ENCODE results near the gene HOXB8.

DNA sequence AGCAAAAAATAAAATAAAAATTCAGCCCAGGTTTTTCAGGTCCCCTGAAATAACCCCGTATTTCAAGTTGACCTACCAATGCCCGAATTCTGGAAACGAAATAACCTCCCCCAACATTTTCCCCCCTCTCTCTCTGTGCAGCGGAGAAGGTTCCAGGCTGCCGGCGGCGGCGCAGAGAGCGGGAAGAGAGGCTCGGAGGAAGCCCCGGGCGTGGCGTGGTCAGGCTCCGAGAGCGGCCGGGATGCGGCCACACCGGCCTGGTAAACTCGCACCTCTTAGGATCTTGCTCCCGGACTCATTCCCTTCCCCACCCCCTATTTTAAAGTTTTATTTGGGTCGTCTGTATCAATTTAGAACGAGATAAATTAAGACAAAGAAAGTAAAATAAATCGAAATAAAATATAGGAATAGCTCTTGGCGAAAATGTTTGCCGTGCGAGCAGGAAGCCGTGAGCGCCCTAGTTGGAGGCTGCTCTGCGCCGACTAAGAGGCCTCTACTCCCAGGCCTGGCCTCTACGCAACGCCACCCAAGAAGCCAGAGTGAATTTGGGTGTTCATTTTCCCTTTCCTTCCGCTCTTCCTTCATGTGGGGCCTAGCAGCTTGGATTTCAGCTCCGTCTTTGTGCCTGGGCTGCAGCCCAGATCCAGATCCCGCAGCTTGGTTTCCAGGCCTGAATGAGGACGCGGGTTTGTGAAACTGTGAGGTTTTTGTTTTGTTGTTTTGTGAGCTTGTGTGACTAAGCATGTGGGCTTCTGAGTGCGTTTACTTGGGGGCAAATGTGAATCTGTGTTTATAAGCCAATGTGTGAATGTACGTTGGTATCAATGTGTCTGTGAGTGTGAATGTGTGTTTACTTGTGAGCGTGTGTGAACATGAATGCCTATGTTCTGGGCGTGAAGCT is 8.9 kb downstream of the HOXB8 start:
- TF ChIP-seq FOSL1 (CRISPR knock-in tag; IDR thresholded peaks at IDR 0.05; ENCODE audit: borderline replicate concordance) (no peak), RAD21 (CRISPR knock-in tag; IDR thresholded peaks at IDR 0.05) (no peak), MAFF (IDR thresholded peaks at IDR 0.05; ENCODE audit: low read depth, low read length) (no peak), KMT2B (CRISPR knock-in tag; IDR thresholded peaks at IDR 0.05) (no peak), POLR2A (IDR thresholded peaks at IDR 0.05; ENCODE audit: insufficient read depth in 1 of 2, low read depth in 2 of 2, low read length in 2 of 2) (no peak), NR2F6 (IDR thresholded peaks at IDR 0.05) (no peak), NR2F6 (CRISPR knock-in tag; IDR thresholded peaks at IDR 0.05) (no peak), ZNF101 (CRISPR knock-in tag; IDR thresholded peaks at IDR 0.05; ENCODE audit: borderline replicate concordance, low read depth) (no peak), RELA (CRISPR knock-in tag; IDR thresholded peaks at IDR 0.05) (no peak), ZNF7 (CRISPR knock-in tag; IDR thresholded peaks at IDR 0.05) (no peak), ZNF781 (CRISPR knock-in tag; IDR thresholded peaks at IDR 0.05; ENCODE audit: borderline replicate concordance, not compliant biosample characterization) (no peak), ZNF446 (CRISPR knock-in tag; IDR thresholded peaks at IDR 0.05) (no peak), GABPA (IDR thresholded peaks at IDR 0.05; ENCODE audit: low read depth, low read length) (no peak), GABPA (CRISPR knock-in tag; IDR thresholded peaks at IDR 0.05; ENCODE audit: low read depth) (no peak)
- TF ChIP-seq, protein P1, sequence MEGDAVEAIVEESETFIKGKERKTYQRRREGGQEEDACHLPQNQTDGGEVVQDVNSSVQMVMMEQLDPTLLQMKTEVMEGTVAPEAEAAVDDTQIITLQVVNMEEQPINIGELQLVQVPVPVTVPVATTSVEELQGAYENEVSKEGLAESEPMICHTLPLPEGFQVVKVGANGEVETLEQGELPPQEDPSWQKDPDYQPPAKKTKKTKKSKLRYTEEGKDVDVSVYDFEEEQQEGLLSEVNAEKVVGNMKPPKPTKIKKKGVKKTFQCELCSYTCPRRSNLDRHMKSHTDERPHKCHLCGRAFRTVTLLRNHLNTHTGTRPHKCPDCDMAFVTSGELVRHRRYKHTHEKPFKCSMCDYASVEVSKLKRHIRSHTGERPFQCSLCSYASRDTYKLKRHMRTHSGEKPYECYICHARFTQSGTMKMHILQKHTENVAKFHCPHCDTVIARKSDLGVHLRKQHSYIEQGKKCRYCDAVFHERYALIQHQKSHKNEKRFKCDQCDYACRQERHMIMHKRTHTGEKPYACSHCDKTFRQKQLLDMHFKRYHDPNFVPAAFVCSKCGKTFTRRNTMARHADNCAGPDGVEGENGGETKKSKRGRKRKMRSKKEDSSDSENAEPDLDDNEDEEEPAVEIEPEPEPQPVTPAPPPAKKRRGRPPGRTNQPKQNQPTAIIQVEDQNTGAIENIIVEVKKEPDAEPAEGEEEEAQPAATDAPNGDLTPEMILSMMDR (CRISPR knock-in tag; IDR thresholded peaks at IDR 0.05), result no peak
- TF ChIP-seq, protein P2, sequence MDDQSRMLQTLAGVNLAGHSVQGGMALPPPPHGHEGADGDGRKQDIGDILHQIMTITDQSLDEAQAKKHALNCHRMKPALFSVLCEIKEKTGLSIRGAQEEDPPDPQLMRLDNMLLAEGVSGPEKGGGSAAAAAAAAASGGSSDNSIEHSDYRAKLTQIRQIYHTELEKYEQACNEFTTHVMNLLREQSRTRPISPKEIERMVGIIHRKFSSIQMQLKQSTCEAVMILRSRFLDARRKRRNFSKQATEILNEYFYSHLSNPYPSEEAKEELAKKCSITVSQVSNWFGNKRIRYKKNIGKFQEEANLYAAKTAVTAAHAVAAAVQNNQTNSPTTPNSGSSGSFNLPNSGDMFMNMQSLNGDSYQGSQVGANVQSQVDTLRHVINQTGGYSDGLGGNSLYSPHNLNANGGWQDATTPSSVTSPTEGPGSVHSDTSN (CRISPR knock-in tag; IDR thresholded peaks at IDR 0.05; ENCODE audit: borderline replicate concordance), result no peak

All from HepG2 (cell line).